Stimulated activated naive CD4-positive, alpha-beta T cell treated with Interleukin-2 at 50 U/mL for 16 hours (primary cell): Measurements from ENCODE around the gene SPACA6.

Experiments used
- DNase-seq: peaks from one replicate; lab custom pipeline; 2025; lab: John Stamatoyannopoulos, UW

The SPACA6 gene

DNA sequence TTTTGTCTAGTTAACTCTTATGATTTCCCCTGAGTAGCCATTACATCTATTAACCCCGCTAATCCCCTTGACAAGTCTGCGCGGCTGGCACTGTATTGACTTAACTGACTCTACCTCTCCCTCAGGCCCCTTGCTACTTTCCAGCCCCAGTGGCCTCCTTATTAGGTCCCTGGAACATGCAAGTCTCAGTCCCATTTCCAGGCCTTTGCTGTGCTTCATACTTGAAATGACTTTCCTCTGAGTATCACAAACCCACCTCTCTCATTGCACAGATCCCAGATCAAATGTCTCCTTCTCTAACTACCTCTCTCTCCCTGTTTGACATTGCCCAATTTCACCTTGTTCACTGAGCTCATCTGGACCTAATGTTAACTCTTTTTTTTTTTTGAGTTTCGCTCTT, 13.2 kb downstream of the SPACA6 start:
- DNase-seq, result no peak

DNA sequence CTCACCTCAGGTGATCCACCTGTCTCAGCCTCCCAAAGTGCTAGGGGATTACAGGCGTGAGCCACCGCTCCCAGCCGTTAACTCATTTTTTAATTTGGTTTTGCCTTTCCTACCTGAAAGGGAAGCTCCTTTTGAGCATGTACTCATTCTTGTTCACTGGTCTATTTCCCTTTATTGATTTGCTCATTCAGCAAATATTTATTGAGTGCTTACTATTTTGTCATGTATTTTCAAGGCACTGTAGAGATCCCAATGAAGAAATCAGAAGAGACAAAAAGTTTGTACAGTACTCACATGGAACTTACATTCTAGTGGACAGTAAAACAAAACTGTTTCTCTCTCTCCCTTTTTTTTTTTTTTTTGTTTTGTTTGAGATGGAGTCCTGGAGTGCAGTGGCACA, 13.8 kb downstream of the SPACA6 start:
- no peak for DNase-seq

GRCh38 chr19:51708811-51709210, 15.7 kb downstream of the SPACA6 start:
- DNase-seq, result no peak

- no peak for DNase-seq
Observed at GRCh38 chr19:51709575-51709974, 16.4 kb downstream of the SPACA6 start.

GRCh38 chr19:51710163-51710562, 17.0 kb downstream of the SPACA6 start:
- no peak for DNase-seq

DNA sequence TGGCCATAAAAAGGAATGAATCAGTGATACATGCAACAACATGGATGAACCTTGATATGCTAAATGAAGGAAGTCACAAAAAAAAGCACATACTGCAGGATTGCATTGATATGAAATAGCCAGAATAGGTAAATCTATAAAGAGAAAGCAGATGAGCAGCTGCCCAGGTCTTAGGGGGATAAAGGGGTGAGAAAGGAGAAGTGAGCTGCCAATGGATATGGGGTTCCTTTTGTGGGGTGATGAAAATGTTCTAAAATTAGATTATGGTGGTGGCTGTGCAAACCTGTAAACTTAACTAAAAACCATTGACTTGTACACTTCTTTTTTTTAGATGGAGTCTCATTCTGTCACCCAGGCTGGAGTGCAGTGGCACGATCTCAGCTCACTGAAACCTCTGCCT, 18.6 kb downstream of the SPACA6 start:
- DNase-seq, result no peak

GRCh38 chr19:51712461-51713081, 19.4 kb downstream of the SPACA6 start:
- DNase-seq, result no peak

DNA sequence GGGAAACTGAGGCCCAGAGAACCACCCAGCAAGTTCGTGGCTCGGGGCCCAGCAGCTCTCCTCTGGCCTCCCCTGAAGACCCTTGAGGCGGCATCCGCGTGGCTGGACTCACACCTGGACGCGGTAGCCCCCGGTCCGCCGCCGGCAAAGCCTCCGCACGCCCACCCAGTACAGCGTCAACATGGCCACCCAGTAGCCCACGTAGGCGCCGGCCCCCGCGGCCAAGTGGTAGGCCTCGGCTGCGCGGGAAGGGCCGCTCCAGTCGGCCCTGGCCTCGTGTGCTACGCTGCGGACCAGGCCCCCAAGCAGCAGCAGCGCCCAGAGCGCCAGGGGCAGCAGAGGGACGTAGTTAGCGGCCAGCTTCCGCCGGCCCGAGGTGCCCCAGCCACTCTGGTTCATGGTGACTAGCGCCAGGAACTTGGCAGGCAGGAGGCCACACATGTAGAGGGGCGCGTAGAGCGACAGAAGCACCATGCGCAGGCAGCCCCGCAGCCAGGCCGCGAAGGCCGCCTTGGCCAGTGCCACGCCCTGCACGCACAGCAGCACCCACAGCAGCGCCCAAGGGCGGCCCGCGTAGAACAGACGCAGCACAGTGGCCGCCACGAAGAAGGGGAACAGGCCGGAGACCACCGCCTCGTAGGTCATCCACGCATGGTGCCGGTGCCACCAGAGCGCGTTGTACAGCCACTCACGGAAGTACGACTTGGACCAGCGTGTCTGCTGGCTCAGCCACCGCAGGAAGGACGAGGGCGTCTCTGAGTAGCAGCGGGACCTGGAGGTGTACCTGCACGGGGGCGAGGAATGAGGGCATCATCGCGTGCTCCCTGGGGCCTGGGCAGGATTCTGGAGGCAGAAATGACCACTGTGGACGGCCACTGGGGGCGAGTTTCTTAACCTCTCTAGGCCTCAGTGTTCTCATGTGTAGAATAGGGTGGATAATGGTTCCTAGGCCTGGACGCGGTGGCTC, 20.5 kb downstream of the SPACA6 start:
- no peak for DNase-seq

DNA sequence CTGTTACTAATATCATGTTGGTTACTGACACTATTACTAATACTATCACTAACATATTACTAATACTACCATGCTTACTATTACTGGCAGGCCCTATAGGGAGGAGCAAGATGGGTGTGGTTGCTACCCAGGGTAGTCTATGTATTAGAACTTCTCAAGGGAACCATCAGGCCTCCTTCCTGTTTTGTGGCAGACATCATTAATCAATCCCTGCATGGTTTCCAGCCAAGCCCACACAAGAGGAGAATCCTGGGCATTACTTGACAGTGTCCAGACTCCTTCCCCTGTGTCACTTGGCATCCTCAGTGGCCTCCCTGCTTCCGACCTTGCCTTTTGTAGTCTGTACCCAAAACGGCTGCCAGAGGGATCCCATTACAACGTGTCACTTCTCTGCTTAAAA, 21.7 kb downstream of the SPACA6 start:
- no peak for DNase-seq

- DNase-seq, result no peak
Observed at GRCh38 chr19:51715850-51716249, 22.7 kb downstream of the SPACA6 start.

DNA sequence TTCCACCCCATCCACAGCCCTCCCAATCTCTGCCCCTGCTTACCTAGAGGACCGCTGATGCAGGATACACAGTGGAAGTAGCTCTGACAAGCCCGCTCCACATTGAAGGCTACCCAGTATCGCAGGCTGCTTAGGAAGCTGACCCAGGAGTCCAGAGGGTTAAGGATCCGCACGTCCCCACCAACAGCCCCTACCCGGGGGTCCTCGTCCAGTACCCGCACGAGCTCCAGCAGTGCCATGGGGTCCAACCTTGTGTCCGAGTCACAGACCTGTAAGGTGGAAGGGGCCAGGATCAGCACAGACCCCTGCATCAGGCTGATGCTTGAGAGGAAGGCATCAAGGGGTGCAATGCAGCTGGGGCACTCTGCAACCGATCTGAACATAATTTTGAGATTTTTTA, 23.8 kb downstream of the SPACA6 start:
- no peak for DNase-seq

DNA sequence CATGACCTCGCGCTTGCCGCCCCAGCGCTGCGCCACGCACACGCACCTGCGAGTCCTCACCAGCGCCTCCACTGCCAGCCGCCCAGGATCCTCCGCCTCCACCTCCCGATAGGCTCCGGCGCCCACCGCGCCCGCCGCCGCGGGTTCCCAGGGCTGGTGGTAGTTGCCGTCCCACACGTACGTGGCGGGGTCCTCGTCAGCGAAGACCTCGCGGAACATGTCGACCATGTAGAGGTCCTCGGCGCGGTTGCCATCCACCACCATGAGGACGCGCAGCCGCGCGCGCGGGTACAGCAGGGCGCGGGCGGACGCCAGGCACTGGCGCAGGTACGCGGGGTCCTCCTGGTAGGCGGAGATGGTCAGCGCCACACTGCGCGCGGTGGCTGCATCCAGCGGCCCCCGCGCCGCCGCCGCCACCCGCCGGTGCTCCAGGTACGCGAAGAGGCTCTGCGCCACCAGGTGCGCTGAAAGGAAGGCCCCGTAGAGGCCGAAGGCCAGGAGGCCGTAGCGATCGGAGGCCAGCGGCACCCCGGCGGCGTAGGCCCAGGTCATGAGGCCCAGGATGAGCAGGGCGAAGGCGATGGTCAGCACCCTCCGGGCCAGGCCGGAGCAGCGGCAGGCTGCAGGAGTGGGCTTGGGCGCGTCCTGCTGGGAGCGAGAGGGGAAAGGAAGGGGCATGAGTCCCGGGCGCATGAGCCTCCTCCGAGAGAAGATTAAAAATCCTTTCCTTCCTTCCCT, 26.3 kb downstream of the SPACA6 start:
- no peak for DNase-seq

DNA sequence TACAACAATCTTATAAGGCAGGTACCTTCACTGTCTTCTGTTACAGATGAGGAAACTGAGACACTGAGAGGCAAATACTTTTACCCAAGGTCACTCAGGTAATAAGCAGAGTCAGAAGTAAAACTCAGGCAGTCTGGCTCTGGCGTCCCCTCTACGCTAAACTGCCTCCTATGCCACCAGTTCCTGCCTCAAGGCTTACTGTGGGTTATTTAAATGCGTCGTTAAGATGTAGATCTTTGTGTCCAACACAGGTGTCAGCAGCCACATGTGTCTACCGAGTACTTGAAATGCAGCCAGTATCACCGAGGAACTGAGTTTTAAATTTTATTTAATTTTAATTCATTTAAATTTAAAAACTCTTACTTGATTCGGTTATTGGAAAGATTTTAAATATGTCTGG, 28.8 kb downstream of the SPACA6 start:
- no peak for DNase-seq

DNA sequence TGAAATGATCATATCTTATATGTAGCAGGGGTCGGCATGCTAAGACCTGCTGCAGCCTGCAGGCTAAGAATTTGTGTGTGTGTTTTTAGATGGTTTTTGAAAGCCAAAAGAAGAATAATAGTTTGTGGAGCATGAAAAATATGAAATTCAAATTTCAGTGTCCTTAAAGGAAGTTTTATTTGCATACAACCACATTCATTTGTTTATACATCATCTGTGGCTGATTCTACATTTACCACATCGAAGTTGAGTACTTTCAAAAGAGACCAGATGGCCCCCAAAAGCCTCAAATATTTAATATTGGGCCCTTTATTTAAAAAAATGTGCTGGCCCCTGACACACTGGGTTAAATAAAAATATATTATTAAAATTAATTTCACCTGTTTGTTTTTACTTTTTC, 29.4 kb downstream of the SPACA6 start:
- DNase-seq, result no peak

GRCh38 chr19:51724543-51724942, 31.4 kb downstream of the SPACA6 start:
- DNase-seq, result no peak

- DNase-seq, result no peak
Observed at GRCh38 chr19:51726049-51726448, 32.9 kb downstream of the SPACA6 start.

GRCh38 chr19:51727349-51727880, 34.3 kb downstream of the SPACA6 start:
- DNase-seq, result no peak

DNA sequence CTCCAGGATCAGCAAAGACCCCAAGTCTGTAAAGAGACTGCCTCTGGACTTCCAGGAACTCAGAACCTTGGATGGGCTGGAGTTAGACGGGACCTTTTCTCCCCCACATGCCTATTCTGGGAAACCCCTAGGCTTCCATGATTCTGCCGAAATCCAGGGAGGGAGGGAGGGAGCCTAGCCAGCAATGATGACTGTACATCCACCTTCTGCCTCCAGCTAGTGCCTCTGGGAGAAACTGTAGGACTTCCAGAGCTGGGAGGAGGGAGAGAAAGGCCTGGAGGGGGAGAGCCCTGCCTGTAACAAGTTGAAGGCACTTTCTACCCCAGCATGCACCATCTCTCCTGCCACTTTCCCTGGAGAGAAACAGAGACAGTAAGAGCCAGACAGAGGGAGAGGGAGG, 36.7 kb downstream of the SPACA6 start:
- DNase-seq, result no peak

DNA sequence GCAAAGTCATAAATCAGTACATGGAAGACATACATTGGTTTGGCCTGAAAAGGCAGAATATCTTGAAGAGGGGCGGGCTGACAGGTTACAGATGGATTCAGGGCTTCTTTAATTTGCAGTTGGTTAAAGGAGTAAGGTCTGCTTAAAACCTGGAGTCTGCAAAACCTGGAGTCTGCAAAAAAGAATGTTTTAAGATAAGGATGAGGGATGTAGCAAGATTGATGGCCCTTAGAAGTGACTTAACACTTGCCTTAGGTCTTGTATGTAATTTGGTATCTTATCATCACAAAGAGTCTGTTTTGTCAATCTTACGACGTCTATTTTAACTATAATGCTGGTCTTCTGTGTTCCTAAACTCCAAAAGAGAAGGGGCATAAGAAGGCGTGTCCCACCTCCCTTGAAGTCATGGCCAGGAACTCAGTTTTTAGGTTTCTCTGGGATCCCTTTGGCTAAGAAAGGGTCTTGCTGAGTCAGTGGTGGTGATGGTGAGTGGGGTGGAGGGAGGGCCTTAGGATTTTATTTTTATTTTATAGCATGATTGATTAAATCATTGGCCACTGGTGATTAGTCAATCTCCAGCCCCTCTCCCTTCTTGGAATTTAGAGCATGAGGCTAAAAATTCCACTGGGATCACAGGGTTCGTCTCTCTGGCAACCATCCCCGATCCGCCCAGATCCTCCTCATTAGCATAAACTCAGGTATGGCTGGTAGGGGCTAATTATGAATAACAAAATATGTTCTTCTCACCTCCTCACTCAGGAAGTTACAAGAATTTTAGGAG, 40.8 kb downstream of the SPACA6 start:
- DNase-seq, result no peak

DNA sequence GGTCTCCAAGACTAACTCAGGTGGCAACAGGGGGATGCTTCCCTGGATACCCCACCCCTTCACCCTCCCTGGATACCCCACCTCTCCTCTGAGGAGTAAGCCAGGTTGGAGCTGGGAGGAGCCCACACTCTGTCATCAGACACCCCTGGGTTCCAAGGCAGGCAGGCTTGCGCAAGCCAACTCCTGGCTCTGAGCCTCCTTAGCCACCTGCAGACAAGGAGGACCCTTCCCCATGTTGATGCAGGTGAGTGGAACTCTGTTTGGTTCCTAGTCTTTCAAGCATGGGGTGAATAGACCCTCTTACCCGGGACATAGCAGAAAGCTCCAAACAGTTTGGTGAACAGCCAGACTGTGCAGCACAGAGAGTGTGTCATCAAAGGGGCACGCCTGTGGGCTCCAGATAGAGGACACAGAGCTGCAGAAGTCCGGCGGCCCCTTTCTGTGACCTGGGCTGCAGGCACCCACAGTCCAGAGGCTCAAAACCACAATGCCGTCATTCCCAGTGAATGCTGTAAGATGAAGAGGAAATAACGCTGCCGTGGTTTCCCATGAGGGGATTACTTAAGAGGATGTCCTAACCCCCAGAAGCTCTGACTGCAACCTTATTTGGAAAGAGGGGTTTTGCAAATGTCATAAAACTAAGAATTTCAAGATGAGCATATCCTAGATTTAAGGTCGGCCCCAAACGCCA, 42.8 kb downstream of the SPACA6 start:
- DNase-seq, result no peak

GRCh38 chr19:51737389-51737788, 44.3 kb downstream of the SPACA6 start:
- DNase-seq, result no peak
